Spleen (tissue), 7 donors: ENCODE data around the gene FOXC2.

ENCODE experiments used
- CTCF ChIP-seq, 11 experiments: fragments of 200-600 bp in 7 of 11; fragments of 450-650 bp in 4 of 11; sonication (generic) in 4 of 11; IDR thresholded peaks in 8 of 11; conservative IDR thresholded peaks in 3 of 11; 1 replicate in 7 of 11; 2 replicates in 4 of 11; pipeline versions ENCODE4 v1.4.0 to v1.8.0; 2016 to 2021; ENCODE audit warnings: antibody characterized with exemption in 11 of 11, inconsistent platforms in 4 of 11, mild to moderate bottlenecking in 1 of 11
- POLR2A ChIP-seq, 3 donors: fragments of 450-650 bp; IDR thresholded peaks; one replicate each; pipeline ENCODE4 v1.5.1; 2017; ENCODE audit warnings: antibody characterized with exemption in 3 of 3, mild to moderate bottlenecking in 1 of 3
- donor health status: DM: no; HTN: no; CAD: no; lungs with moderate emphysema.
- donor health status: DM: no; HTN: no; CAD: no.
- donor health status: DM: no; HTN: no; CAD: no.

GRCh38 chr16:86579268-86580062 lies 12.8 kb downstream of the FOXC2 start:
- no peak for TF ChIP-seq CTCF (IDR thresholded peaks at IDR 0.05 in 8 of 11, conservative IDR thresholded peaks at IDR 0.05 in 3 of 11)
- no peak for TF ChIP-seq POLR2A (IDR thresholded peaks at IDR 0.05)
